Activated T-cell treated with anti-CD3 and anti-CD28 coated beads, Interleukin-2, amount 50 U/mL, for 48 hours (primary cell): ENCODE measurements around the gene TRIM47.
"Not testable (repeated sequence)": the region's sequence is repeated elsewhere in the genome, so short reads cannot be mapped to it uniquely, and the experiment has no call there.

Source experiments
- DNase-seq, 2 experiments: peaks; one replicate each; pipeline ENCODE4 v3.0.0-alpha.2; 2020

TRIM47 gene

DNA sequence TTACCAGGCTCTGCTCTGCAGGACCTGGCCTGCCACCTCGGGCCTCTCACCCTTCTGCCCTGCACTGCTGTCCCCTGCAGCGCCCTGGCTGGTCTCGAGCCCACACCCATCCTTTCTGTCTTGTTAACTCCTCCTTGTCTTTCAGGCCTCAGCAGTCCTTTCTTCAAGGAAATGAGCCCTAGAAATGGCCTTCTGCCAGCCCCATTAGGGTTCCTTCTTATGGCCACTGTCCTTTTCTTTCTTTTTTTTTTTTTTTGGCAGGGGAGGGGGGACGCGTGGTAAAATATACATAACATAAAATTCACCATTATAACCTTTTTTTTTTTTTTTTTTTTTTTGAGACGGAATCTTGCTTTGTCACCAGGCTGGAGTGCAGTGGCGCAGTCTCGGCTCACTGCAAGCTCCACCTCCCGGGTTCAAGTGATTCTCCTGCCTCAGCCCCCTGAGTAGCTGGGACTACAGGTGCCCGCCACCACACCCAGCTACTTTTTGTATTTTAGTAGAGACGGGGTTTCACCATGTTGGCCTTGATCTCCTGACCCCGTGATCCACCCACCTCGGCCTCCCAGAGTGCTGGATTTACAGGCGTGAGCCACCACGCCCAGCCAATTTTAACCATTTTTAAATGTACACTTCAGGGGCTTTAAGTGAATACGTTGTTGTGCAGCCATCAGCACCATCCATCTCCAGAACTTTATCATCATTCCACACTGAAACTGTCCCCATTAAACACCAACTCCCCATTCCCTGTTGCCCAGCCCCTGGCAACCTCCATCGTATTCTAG is 12.8 kb downstream of the TRIM47 start:
- DNase-seq, result not testable (repeated sequence)

DNA sequence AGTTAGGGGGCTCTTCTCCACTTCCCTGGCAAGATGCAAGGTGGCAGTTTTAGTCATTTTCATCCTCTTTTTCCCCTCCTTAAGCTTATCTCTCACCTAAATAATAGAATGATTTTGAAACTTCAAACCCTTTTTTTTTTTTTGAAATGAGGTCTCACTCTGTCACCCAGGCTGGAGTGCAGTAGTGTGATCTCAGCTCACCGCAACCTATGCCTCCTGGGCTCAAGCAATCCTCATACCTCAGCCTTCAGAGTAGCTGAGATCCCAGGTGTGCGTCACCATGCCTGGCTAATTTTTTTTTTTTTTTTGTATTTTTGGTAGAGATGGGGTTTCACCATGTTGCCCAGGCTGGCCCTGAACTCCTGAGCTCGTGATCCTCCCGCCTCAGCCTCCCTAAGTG is 13.5 kb downstream of the TRIM47 start:
- not testable (repeated sequence) for DNase-seq

DNA sequence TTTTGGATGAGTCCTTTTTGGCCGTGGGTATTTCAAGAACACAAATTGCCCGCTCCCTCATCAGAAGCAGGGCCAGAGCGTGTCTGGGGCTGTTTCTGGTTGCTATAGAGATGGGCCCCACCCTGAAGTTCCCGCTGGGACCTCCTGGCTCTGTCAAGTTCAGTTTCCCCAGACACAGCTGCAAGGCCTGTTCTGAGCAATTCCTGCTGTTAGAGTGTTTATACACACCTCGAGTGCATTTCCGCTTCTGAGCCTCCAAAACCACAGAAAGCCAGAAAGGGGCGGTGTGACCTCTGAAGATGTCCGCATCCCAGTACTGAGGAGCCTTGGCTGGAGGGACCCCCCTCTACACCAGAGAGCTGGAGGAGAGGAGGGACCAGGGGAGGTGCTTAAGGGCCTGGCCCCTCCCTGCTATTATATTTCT is 13.9 kb downstream of the TRIM47 start:
- DNase-seq, result peak; percentile 57 to 62

DNA sequence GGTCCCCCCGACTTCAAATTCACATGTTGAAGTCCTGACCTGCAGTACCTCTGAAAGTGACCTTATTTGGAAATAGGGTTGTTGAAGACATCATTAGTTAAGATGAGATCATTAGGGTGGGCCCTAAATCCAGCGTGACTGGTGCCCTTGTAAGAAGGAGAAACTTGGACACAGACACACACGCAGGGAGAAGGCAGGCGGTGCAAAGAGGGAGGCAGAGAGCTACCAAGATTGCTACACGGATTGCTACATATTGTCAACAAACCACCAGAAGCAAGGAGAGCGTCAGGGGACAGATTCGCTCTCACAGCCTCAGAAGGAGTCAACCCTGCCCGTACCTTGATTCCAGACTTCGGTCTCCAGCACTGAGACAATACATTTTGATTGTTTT is 16.5 kb downstream of the TRIM47 start:
- DNase-seq, result no peak

DNA sequence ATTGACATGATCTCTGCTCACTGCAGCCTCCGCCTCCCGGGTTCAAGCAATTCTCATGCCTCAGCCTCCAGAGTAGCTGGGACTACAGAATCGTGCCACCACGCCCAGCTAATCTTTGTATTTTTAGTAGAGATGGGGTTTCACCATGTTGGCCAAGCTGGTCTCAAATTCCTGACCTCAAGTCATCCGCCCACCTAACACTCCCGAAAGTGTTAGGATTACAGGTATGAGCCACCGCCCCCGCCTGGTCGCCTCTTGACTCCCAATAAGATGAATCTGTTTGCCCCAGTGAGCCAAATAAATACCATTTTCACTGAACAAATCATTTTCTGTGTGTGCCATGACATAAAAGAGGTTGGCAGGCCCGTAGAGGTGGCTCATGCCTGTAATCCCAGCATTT is 19.0 kb downstream of the TRIM47 start:
- DNase-seq, result not testable (repeated sequence)

DNA sequence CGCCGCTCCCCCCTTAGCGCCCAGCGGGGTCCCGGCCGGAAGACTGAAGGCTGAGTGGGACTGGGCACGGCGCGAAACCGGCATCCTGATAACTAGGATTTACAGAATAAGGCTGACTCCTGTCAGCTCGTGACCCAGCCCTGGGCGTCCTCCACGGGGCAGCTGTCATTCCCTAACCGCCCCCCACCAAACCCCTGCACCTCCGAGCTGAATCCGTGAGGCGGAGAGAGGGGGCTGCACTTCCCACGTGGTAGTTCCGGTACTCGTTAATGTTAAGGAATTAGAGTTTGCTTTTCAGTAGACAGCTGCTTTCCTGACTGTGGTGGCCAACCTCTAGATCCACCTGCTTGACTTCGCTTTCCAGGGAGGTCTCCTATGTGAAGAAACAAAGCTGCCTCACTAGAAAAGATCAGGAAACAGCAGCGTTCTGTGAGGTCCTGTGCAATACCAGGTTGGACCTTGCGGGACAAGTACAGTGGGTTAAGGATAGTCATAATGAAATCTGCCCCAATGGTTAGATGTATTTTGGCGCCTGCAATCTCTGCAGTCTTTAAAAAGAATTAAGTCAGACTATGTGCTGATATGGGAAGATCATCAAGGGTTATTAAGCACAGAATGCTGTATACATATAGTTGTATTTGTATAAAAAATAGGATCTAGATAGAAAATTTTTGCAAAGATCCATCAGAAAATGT is 22.2 kb downstream of the TRIM47 start:
- DNase-seq, result peak in 1 of 2 experiments; percentile 68

DNA sequence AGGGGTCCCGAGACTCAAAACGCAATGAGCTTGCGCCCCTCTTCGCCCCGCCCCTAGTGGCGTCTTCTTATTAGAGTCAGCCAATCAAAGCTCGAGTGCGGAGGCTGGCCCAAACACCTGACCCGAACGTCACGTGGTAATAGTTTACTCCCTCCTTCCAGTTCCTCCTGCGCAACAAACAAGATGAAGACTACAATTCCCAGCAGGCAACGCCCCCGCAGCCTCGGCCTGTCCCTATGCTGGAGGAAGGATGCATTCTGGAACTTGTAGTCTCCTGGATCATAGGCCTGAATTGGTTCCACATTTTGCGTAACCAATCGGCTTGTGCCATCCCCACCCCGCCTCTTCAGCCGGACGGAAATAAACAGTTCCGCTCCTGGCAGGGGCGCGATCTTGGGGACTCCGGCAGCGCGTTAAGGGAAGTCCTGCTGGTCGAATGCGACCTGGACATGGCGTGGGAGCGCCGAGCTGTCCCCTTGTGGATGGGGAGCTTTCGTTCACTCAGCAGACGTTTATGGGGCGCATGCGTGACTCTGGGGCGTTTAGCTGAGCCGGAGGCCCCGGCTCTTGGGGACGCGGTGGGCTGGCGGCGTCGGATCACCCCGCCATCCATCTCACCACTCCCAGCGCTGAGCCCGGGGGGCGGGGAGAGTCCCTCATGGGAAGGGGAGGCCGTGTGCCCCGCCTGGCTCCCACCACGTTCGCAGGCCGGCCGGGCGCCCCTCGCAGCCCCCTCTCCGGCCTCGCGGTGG is 22.9 kb downstream of the TRIM47 start, which contains the start of gene WBP2:
Gene WBP2, minus strand, starts transcription at position 26 of the 752 bp plus-strand sequence. CDS start 38 bp downstream, outside the sequence.
- peak; percentile 97 to 98 for DNase-seq

DNA sequence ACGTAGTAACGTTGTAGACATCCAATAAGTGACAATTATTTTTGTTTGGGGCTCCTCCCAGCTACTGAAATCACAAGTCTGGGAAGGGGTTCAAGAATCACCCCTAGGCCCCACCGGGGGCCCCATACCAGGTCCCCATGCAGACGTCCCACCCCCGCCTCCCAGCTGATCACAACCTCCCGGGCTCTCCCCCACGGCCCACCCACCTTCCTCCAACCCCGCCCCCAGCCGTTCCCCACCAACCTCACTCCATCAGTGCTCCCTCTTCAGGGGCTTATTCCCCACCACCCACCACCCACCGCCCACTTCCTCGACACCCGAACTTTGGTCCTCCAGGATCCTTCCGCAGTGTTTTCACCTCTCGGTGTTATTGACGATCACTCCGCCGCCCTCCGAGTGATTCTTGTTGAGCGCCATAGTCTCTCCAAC is 23.5 kb downstream of the TRIM47 start:
- DNase-seq, result no peak

DNA sequence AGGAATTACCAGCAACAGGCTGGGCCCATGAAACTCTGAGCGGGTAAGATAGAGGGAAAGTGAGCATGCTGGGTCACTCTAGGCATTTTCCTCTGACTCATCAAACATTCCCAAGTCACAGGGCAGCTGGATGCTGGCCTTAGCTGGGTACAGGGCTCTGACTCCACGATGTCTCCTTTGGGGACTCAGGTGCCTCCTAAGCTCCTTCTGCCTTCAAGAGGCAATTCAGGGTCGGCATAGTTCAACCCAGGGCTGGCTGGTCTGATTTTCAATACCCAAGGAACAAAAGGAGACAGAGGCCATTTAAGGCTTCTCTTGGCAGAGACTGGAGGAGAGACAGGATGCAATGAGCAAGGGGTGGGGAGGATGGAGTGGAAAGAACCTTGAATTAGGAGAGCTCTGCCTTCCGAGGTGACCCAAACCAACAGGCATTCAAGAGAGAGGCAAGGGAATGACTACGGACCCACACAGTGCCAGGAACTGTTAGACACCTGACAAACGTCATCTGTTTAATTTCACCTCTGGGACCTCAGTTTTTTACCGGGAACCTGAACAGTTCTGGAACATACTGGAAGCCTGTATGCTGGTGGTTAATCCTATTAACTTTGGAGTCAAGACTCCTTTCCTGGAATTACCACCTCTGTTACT is 24.2 kb downstream of the TRIM47 start:
- DNase-seq, result no peak

DNA sequence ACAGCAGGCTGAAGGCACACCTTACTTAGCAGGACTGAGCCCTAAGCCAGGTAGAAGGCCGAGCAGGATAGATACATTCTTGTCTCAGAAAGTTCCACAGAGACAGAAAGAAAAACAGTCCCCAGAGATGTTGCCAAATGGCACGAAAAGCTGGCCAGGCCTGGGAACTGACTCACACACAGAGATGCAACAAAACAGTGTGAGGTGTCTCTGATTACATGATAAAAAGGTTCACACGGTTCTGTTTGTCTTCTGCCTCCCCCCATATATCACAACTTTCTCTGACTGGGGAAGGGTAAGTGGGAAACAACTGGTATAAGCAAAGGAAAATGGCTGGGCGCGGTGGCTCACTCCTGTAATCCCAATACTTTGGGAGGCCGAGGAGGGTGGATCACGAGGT is 24.9 kb downstream of the TRIM47 start:
- DNase-seq, result no peak

DNA sequence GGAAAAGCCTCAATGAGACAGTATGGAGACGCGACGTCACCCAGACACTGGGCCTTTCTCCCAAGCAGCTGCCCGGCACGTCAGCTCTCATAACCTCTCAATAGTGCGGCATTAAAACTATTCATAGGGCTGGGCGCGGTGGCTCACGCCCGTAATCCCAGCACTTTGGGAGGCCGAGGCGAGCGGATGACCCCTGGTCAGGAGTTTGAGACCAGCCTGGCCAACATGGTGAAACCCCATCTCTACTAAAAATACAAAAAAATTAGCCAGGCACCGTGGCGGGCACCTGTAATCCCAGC is 26.7 kb downstream of the TRIM47 start:
- not testable (repeated sequence) for DNase-seq

DNA sequence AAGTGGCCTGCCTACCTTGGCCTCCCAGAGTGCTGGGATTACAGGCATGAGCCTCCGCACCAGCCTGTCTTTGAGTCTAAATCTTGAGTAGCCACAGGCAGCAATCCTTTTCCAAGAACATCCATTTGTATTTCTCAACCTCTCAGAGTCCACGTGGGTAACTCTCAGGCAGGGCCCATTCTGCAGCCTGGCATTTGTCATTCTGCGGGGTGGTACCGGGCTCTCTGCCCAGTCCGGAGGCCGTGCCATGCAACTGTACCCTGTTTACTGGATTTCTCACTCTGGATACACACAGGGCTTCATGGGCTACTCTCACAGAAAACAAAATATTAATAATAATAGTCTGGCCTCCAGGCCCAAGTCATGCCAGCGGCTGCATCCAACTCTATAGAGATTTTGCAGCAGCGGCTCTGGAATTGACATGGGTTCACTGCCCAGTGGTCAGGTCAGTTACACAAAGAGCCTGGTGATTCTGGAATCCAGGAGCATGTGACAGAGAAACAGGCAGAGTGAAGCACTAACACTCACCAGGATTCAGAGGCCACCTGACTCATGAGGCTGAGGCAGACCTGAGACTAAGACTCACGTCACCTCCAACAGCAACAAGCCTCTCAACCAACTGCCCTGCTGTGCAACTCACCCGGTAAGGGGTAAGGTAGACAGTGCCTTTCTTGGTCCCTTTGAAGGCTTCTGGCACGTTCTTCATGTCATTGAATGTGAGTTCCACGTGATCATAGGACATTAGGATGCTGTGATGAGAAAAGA is 27.3 kb downstream of the TRIM47 start:
- no peak for DNase-seq

DNA sequence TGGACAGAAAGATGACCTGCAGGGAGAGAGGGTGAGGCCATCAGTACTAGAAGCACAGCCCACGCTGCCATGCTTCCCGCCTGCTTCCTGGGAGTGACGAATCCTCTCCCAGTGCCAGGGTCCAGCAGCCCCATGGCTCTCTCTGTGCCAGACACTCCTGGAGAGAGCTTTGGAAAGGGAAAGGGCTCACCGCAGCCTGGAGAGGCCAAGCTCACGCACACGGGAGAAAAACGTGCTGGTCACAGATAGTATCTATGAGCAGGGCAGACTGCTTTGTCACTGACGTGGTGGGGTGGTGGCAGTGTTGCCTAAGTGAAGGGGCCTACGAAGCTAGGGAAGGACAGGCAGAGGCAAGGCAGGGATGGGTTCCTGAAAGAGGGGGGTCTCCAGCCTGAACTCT is 28.7 kb downstream of the TRIM47 start:
- no peak for DNase-seq

DNA sequence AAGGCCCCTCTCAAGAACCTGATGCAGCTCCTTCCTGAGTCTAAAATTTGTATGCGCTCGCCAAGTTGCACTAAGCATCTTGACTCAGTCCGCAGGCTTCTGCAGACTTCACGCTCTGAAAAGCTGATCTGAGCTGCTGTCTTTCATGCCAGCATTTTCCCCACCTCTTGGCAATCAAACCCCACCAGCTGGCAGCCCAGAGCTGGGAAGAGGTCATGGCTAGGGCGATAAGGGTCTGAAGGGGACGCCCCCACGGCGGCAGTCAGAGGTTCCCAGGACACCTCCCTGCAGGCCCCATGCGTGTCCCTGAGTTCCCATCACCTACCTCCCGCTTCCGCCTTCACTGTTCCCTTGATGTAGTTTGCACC is 29.1 kb downstream of the TRIM47 start:
- DNase-seq, result no peak

DNA sequence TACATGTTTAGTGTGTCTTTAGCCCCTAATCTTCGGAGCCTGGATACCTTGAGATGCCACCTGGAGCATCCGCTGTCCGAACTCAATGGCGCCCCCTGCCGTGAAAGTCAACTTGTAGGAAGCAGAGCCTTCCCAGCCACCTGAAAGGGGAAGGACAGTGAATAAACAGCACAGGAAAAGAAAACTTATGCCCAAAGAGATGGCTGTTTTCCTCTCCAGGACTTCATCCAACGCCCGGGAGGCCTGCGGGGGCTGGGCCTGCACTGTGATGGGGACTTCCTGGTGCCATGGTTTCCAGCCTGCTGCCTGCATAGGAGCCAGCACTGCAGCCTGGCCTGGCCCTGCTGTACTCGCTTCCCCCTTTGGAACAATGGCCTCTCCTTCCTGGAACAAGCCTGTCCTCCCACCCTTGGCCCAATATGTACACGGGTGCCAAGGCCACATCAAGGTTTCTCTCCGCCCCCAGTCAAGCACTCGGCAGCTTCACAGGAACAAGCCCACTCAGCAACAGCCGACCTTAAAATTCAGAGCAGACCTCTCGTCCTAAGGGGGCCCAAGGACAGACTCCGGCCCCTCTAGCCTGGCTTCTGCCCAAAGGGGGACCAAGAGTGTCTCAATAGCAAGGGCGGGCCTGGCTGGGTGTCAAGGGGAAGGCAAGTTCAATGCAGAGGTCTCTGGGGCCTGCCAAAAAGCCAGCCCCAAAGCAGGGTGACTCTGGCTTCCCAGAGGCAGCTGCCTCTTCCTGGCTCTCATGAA is 29.7 kb downstream of the TRIM47 start:
- peak; percentile 88 to 91 for DNase-seq

DNA sequence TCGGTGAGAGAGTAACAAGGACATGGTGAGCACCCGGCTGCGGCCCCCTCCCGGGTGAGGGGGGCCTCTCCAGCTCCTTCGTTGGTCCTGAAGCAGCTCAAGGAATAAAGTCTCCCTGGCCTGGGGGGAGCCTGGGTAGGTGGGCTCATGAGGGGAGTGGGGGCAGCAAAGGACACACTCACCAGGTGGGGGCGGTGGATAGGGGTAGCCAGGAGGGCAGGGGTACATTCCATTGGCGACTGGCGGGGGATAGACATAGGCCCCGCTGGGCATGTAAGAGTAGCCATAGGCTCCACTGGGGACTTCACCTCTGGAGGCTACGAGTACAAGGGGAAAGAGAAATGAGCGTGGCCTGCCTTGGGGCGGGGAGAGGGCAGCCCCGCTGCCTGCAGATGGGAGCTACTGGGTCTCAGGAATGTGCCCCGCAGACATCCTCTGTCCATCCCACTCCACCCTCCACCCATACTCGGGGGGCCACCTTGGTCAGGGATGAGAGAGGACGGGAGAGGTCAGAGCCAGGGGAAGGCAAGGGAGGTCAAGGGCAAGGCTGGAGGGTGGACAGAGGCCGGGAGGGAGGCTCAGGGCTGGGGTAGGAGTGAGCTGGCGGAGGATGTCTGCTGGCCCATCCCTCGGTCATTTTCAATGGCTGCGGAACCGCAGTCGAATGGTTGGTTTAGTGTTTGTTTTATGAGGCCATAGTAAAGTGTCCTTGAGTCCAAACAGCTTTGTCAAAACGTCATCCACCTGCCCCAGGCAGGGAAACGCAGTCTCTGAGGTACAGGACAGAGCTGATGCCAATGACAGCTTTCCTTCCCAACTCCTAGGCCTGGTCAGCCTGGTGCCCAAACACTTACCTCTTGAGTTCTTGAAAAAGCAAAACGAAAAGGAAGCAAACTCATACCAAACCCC is 30.5 kb downstream of the TRIM47 start:
- no peak for DNase-seq

DNA sequence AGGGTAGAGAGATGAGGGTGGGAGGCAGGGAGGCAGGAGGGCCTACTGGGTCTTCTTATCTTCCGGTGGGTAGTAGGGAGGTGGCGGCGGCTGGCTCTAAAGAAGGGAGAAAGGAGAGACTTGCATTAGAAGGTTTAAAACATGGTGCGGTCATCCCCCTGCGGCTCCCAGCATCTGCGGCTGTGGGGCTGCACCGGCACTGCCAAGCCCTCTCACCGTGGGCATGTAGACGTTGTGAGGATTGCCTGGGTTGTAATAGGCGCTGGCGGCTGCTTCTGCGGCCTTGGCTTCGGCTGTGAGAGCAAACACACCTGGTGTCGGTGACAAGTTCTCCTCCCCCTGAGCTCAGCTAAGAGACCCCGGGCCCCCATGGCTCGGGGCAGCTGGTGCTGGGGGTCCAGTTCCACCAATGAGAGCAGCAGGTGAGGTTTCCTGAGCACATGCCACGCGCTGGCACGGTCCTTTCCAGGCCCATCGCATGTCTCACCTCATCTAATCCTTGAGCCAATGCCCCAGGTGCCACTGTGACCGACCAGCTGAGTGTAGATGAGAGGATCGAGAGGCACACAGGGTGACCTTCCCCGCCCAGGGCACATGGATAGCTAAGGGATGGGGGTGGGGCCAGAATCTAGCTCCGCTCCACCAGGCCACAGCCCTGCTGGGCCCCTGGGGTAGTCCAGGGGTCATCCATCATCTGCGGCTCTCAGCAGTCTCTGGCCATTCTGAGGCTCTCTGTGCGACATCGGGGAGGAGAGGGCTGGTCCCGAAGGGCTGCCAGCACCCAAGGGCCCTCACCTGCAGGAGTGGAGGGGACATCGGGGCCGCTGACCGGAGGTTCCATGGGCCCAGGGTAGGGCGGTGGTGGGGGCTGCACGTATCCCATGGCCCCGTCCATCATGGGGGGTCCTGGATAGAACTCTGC is 31.4 kb downstream of the TRIM47 start:
- no peak for DNase-seq

DNA sequence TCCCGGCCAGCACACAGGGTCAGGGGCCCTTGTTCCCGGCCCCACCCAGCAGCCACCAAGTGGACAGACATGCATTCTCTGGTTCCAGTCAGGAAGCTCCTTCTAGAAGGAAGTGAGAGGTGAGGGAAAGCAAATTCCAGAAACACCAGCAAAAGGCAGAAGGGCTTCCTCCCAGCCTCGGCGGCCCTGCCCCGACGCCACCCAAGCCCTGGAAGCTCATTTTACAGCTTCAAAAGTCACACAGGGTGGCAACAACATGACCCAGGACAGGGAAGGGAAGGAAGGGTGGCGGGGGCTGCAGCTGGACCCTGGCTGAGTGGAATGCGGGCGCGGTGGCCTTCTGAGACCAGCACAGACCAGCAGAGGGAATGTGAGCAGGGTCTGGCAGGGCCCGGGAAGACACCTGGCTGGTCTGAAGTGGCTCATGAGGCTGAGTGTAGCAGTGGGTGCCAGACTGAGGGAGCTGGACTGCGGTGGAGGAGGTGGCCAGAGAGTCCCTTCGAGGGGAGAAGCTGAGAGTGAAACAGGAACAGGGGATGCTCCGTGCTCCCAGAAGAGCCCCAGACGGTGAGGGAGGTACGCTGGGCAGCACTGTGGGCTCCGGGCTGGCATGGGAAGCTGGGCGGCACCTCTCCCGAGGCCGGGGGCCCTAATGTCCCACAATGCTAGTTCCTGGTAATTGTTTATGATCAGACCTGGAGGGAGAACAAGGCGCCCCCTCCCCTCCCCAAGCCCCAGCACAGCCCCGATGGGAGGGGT is 32.3 kb downstream of the TRIM47 start:
- DNase-seq, result no peak
